NCI-H748 (cell line): Measurements from ENCODE around the gene PRKCE.

Experiments
- DNase-seq: peaks from one replicate; lab custom pipeline; 2025; ENCODE audit not compliant: unreplicated experiment; lab: John Stamatoyannopoulos, UW

Gene PRKCE

DNA sequence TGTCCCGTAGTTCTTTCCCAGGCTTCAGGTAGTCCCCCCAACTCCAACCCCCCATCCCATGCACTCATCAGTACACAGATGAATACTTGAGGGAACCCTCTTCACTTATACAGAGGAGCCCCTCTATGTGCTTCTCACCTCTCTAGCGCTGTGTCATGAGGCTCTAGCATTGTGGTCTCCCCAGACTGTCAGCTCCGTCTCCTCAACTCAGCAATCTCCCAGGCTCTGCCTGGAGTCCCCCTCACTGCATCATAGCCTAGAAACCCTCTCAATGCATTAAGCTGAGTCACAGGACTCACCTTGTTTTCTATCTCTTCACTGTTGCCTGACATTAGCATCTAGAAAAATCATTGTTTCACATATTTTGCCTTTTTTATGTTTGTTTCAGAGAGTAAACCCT lies 20.2 kb upstream of the PRKCE start:
- no peak for DNase-seq

DNA sequence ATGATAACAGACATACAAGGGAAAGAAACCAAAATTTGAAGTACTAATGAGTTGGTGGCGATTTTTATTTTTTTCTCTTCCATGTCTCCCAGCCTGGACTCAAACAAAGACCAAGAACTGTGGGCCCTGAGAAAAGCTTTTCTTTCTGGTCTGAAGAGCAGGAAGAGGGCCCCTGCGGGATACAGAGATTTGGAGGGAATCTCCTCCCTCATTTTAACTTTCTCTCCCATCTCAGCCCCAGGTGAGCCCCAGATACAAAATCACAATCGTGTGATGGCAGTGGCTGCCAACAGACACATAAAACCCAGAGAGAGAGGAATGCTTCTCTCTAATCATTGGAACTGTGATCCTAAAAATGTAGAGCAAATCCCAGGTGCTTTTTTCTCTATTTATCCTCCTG lies 19.5 kb upstream of the PRKCE start:
- no peak for DNase-seq

DNA sequence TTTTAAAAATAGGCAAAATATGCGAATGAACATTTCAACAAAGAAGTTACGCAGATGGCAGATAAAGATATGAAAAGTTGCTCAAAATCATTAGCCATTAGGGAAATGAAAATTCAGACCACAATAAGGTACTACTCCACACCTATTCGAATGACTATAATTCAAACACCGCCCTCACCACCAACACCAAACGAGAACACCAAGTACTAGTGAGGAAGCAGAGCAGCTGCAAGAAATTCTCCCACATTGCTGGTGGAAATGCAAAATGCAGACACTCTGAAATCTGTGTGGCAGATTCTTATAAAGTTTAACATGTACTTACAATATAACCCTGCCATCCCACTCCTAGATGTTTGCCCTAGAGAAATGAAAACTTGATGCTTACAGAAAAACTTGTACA lies 17.3 kb upstream of the PRKCE start:
- no peak for DNase-seq

DNA sequence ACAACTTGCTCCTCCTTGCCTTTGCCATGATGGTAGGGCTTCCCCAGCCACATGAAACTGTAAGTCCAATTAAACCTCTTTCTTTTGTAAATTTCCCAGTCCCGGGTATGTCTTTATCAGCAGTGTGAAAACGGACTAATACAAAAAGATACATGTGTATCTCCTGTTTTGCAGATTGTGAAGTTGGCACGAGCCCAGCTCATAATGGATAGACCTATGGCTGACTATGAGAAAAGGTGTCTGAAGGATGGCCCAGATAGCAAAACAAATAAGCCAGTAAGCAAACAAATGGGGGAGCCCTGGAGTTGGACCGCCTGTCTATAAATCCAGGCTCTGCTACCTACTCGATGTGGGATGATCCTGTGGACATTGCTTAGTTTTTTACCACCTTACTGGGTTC lies 15.5 kb upstream of the PRKCE start:
- DNase-seq = peak; percentile 65

DNA sequence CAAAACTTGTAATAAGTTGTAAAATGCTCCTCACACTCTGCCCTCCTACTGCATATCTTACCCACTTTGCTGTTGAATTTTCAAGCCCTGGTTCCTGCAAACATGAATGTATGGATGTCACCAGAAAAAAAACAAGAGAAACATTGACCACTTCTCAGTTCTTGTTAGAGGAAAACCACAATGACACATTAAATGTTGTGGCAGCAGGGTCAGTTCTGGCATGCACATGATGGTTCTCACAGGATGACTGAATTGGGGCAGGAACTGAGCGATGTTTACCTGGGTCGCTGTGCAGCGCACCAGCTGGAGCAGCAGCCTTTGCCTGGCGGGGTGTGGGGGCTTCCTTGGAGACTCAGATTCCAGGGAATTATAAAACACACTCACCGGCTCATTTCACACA lies 14.0 kb upstream of the PRKCE start:
- DNase-seq = no peak

DNA sequence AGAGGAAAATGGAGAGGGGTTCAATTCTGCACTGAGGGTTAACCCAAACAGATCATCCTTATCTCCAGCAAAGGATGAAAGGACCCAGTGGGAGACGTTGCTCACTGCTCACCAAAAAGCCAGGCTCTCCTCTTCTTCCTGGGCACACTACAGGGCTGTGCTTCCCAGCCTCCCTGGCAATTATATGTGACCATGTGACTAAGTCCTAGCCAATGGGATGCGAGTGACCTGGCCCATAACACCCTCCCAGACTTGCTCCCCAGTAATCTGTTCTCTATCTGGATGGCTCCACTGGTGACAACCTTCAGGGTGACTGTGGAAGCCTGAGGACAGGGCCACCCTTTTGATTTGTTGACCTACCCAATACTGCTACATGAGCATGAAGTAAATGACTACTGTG lies 10.9 kb upstream of the PRKCE start:
- DNase-seq = no peak

DNA sequence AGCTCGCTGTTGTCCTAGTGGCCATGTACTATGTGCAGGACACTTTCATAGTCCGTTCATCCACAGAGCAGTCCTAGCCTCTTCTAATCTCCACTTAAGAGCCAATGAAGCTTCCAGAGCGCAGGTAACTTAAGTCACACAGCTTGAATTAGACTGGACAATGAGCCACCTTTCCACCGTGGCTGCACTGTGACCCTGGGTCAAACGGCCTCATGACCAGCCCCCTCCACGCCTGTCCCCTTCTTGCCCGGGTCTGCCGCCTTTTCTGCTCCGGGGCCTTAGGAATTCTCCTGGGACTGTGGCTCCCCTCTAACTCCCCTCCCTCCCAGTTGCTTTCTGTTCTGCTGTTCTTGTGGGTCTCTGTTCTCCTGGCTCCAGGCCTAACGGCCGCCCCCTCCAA lies 8.4 kb upstream of the PRKCE start:
- no peak for DNase-seq

DNA sequence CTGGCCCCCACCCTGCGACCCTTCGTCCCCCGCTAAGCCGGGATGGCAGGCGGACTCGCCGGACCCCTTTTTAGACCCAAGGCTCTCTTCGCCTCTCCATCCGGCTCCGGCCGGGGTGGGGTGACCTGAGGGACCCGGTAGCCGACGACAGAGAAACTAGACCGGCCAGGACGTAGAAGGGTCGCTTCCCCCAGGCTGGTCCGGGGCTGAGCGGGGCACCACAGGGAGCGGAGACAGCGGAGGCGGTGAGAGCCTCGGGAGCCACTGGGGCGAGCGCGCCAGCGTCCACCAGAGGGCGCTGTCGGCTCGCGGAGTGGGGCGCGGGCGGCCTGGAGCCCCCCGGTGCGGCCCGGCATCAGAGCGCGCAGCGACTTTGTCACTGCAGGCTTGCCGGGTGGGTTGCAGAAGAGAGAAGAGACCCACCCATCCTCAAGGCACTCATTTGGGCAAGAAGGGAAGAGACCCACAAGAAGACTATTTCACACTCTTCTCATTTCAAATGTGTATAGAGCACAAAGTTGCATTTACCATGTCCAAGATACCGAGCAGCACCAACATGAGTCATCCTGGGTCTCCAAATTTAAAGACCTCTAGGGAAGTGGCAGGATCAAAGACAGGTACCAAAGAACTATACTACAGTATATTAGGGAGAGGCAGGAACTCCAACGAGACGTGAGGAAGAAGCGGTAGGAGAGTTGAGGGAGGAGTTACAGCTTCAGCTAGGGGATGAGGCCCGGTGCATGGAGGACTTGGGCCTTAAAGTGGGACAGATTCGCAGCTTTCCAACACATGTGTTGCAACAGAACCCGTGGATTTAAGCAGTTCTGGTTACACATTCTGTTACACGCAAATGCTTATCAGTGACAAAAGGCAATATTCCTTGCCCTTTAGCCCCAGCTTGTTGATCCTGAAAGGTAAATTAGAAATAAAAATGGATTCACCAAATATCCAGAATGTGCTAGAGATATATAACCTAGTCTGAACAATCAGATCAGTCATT lies 7.6 kb upstream of the PRKCE start:
- DNase-seq = peak; percentile 58

DNA sequence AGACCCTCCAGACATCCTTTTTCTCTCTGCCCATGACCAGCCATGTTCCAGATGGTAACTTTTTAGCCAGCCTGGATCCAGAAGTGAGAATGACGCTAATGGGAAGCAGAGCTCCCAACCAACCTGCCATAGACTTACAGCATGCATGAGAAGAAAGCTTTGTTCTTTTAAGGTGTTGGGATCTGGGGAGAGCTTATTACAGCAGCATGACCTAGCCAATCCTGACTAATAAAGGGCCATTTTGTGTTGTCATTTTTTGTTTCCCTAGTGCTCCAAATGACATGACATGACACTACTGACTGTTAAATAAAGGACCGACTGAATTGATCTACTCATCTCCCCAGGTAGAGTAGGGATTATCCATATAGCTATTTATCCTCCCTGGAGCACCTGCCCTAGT lies 5.2 kb upstream of the PRKCE start:
- DNase-seq = no peak

DNA sequence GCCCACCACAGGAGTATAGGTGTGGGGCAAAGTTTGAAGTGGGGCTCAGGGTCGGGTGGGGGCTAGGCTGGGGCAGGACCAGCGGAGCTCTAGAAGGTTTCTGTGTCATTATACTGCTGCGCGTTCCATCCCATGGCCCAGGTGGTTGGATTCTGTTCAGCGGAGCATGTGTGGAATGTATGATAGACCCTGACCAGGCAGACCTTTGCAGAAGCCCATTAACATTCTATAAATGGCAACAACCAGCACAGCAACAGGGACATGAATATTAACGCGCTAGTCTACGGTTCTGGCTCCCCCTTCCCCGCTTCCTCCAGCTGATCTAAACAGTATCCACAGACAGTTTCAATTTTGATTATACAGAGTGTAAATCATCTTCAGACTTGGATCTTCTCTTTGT lies 4.1 kb upstream of the PRKCE start:
- no peak for DNase-seq

DNA sequence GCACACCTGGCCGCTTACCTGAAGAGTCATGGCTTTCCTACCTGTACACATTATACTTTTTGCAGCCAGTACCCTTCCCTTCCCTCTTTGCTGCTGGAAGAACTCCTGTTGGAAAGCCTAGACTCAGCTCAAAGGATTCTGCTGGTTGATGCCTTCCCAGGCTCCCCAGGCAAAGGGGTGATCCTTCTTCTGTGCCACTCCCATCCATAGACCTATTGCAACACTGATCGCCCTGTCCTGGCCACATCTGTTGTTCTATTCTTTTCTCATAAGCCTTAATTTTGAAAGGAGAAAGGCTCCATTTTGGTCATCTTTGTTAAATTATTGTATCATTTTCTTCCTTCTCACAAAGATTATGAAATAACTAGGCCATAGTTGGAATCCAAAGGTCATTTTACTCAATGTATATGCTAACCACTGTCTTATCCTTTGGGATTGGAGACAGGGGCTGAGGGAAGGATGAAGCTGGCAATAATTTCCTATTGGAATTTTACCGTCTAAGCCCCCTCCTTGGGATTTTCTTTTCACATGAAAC lies 3.4 kb upstream of the PRKCE start:
- DNase-seq = no peak

DNA sequence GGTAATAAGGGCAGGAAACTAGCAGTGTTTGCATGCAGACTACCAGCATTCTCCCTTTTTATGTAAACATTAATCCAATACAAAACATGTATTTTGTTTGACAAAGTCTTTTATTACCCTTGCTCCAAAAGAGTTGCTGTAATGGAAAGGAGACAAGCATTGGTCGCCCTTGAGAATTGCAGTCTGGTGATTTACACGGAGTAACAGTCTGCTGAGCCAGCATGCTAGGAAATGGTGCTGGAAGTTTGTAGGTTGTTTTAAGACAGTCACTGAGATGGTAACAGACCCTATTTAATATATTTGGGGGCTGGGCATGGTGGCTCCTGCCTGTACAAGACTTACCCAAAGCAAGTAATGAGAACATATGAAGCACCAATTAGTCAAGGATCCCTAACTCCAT lies 2.8 kb upstream of the PRKCE start:
- no peak for DNase-seq

DNA sequence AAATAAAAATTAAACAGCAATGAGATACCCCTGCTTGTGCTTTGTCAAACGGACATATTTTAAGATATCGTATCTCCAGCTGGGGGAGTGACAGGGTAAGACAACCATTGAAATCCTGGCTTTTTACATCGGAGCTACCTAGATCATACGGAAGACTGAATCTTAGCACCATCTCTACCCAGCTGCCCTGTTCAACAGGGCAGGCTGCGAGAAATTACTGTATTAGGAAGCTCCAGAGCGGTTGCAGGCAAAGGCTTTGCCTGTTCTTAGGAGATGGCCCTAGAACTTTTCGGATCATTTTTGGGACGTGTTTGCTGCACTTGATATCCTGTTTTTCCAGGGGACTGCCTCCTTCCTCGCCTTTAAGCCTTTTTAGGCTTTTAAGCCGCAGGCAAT lies 2.0 kb upstream of the PRKCE start:
- peak; percentile 35 for DNase-seq

DNA sequence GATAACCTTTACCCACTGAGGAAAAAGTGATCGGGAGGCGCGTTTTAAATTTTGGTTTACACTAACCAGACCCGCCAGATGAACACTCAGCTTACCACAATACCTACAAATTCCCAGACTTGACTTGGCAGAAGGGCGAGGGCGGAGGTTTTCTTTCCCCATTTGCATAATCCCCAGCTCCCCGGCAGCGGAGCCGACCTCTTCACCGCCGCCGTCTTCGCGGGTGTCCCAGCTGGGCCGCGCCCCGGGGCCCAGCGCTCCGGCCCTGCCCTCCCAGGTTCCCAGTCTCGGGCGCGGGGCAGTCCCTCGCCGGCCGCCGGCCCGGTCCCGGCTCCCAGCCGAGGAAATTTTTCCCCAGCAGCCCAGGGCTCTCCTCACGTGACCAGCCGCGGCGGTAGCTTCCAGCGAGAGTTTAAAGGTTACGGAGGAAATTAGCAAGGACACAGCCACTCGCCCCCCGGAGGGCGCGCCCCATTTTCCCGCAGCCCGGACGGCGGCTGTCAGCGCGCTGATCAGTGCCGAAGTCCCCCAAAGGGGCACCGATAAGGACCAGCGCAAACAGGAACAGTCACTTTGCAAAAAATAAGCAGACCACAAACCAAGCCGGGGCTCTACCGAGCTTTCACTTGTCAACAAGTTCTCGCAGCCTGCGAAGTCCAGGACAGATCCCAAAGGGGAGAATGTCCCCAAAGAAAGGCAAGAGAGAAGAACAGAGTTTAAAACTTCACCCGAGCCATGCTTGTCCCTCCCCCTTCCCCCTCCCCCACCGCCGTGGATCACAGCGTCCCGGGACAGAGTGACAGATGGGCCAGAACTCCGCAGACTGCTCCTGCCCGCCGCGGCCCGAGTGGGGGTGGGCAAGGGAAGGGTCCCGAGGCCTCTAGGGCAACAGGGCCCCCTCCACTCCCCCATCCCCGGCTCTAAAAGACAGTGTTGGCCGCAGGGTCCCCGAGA lies 1.3 kb upstream of the PRKCE start:
- DNase-seq = peak; percentile 43

DNA sequence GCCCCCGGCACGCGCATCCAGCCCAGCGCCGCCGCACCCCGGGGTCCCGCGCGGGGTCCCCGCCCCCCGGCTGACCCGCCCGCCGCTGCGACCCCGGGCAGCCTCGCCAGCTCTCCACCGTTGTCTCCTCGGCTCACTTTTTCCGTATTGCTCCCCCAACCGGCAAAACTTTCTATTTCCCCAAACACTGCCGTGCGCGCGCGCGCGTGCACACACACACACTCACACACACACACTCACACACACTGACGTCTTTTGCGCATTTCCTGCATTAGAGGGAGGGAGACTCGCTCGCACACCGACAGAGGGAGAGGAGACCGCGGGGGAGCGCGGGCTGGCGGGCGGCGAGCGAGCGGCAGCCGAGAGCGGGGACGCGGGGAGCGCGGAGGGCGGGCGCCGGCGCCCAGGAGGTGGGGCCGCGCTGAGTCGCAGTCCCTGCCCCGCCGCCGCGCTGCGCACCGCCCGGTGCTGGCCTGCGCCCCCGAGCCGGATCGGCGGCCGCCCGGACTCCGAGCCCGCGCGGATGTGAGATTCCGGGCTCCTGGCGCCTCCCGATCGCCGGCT lies 542 bp upstream of the PRKCE start:
- peak; percentile 77 for DNase-seq

DNA sequence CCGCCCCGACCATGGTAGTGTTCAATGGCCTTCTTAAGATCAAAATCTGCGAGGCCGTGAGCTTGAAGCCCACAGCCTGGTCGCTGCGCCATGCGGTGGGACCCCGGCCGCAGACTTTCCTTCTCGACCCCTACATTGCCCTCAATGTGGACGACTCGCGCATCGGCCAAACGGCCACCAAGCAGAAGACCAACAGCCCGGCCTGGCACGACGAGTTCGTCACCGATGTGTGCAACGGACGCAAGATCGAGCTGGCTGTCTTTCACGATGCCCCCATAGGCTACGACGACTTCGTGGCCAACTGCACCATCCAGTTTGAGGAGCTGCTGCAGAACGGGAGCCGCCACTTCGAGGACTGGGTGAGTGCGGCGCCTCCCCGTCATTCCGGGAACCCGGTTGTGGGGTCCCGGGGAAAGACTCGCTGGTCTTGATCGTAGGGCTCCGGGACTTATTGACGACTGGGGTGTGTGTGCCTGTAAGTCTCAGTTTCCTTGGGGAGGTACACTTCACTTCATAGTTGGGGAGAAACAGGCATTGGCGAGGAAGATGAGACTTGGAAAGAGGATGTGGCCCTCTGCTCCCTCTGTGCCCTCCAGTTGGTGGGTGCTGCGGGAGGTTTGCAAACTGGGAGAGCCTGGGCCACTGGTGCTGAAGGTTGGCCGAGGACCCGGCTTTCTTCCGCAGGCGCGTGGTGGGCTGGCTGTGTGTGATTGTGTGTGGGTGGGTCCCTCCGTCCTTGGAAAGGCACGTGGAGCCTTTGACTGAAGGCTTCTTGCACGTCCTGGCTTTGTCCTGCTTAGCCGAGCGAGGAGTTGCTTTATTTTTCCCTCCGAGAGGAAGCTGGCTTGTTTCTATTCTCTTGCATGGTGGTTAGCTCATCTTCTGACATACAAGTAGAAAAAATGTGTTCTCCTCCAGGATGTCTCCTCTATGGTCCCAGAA lies 886 bp downstream of the PRKCE start:
- DNase-seq = peak; percentile 44

DNA sequence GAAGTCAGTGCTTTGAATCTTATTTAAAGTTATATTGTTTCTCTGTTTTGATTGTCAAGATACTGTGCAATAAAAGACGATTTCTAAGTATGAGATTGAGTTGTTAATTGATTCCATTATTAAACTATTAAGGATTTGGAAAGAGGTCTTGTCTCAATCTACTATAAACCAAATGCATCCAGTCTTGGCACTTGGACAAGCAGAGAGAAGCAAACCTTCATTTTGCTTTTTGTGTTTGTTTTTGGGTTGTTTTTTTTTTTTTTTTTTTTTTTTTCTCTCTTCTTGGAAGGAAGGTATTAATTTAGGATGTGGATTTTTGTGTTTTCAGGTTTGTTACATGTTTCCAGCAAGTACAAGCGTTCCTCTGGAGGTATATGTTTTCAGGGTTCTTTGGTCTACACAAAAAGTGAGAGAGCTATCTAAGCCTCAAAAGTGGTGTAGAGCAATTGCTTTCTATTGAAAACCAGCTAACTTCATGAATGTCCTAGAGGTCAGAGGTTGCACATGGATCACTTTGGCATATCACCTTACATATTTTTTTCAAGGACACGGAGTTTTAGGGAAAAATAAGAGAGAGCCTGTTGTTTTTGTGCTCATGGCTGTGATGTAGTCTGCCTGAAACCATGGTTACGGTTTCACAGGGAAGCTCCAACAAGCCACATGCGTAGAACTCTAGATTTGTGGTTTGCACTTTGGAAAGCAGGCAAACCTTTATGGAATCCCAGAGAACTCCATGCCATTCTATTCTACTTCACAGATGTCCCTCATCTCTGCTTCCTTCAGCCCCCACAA lies 1.8 kb downstream of the PRKCE start:
- no peak for DNase-seq

DNA sequence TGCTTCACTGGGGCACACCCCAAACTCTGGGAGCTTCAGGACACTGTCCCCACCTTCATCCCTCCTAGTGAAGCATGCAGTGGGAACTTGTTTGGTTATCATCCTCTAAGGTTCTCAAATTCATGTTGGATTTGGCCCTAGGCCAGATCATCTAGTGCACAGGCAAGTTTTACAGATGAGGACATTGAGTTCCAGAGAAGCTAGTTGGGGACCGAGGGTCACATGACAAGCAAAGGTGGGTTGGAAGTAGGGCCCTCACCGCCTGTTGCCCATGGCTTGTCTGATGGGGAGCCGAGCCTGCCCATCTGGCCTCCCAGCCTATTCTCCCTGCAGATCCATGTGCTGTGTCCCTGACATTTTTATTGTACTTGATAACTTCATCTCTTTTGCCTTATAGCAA lies 2.8 kb downstream of the PRKCE start:
- peak; percentile 16 for DNase-seq

DNA sequence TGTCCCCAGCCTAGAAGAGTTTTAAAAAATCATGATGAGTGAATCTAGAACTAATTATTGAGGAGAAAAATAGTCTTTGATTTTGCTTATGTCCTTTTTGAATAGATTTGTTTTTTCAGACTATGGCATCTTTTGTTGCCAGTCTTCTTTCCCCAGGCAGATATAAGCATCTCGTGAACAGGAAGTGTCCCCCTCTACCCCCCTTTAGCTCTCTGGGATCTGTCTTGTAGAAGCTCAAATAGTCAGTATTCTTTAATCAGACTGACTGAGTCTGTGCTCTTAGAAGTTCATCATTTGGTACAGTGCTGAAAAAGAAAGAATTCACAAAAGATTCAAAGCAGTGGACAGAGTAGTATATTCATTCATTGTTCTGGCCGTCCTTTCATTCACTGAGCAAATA lies 10.4 kb downstream of the PRKCE start:
- DNase-seq = no peak
